ENCODE measurements around the gene RCOR3. TPM values are rescaled to one million over a fixed set of nuclear protein-coding genes. Genes with fewer than 3 reads are reported as not detected.
A peak's percentile ranks its signal among the peaks of the same experiment; 100 is the strongest.

RCOR3 gene
- total and polyA plus RNA-seq, 10 of the 15 experiments (the other 5 are each of a cell fraction or from before 2014, with no cell fraction given) = 8.0 to 55.0 (median 25.1) TPM

DNA sequence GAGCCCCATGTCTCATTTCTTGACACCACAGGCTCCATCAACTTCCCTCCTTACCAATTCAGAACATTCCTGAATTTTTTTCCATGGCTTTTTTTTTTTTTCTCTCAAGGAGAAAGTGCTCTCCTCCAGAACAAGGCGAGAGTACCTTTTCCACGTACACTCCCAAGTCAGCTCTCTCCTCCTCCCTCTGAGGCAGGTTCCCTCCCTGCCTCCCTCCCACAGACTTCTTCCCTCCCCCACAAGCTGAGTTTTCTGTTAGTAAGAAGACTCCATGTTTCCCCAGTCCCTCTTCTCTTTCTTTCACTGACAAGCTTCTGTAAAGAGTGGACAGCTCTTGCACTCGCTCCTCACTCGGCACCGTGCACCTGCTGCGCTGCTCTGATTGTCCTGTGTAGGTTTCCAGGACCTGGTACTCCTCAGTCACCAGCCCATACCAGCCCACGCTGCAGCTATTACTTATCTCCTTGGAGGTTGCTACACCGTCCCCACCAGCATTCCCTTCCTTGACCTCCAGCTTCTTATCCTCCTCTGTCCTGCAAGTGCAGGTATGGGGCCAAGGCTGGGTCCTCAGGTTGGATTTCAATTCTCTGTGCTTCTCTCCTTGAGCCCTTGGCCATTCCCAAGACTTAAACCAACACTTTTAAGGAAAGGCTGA, 71.2 kb downstream of the RCOR3 start:
- no peak for TF ChIP-seq SPI1 (IDR thresholded peaks at IDR 0.05; ENCODE audit: borderline replicate concordance, insufficient read depth, low read depth, low read length)
- TF ChIP-seq E2F8 (IDR thresholded peaks at IDR 0.05; ENCODE audit: low read depth, partially characterized antibody) = no peak
- no peak for TF ChIP-seq KDM1A (IDR thresholded peaks at IDR 0.05; ENCODE audit: borderline replicate concordance)
- no peak for TF ChIP-seq ASH2L (IDR thresholded peaks at IDR 0.05; ENCODE audit: borderline replicate concordance, low read depth)
- no peak for TF ChIP-seq YBX1 (IDR thresholded peaks at IDR 0.05)
- no peak for TF ChIP-seq MEF2A (IDR thresholded peaks at IDR 0.05; ENCODE audit: insufficient read depth, low read depth, low read length)
- TF ChIP-seq BHLHE40 (IDR thresholded peaks at IDR 0.05; ENCODE audit: borderline replicate concordance in 1 of 2, low read depth in 2 of 2, low read length in 1 of 2) = no peak
- TF ChIP-seq NR2C2 (IDR thresholded peaks at IDR 0.05; ENCODE audit: borderline replicate concordance, control insufficient read depth, insufficient read length, low read depth) = no peak
- TF ChIP-seq ETV6 (conservative IDR thresholded peaks at IDR 0.05 in 1 of 2, IDR thresholded peaks at IDR 0.05 in 1 of 2; ENCODE audit: borderline replicate concordance in 1 of 2, low read depth in 1 of 2) = no peak
- no peak for TF ChIP-seq ZZZ3 (IDR thresholded peaks at IDR 0.05; ENCODE audit: control insufficient read depth, insufficient read length, low read depth)
- TF ChIP-seq PML (IDR thresholded peaks at IDR 0.05; ENCODE audit: low read length) = no peak
- TF ChIP-seq EGR1 (IDR thresholded peaks at IDR 0.05; ENCODE audit: borderline replicate concordance in 1 of 2, low read depth in 2 of 2, low read length in 2 of 2) = no peak
- no peak for TF ChIP-seq SREBF2 (IDR thresholded peaks at IDR 0.05; ENCODE audit: low read length)
- ATAC-seq (no peak), FAIRE-seq (no peak), DNase-seq (ENCODE audit: low read depth, low spot score) (no peak)
- 0 out of 4 replicates have a peak, but pooled peaks cover 0 to 4% of the 10 kb centered on the region in 2 experiments for H3K36me3 ChIP-seq (ENCODE audit: control insufficient read depth in 2 of 2, insufficient read depth in 2 of 2, low read length in 1 of 2)
- in situ Hi-C loops (cut with MboI) = no loop called here
- no peaks in the 10 kb centered on the region for H4K20me1 ChIP-seq (ENCODE audit: control insufficient read depth, insufficient read depth)
- no TSS peak for BruUV-seq (replicated peaks)
- H2AFZ ChIP-seq (ENCODE audit: control insufficient read depth, low read depth, low read length) = no peak overlapping the region
- 96% methylated on average over 8 of the region's 8 CpGs for whole genome bisulfite sequencing (ENCODE audit: insufficient coverage, insufficient replicate concordance, low lambda C conversion rate, missing lambda C conversion rate)
- no peaks in the 10 kb centered on the region for H3K27me3 ChIP-seq (replicated peaks in 1 of 2; ENCODE audit: control insufficient read depth in 2 of 2, insufficient read depth in 2 of 2, low read length in 1 of 2)
- ChIA-PET POLR2A (interaction anchor here (0.7 to 2.2 kb wide), 3 partner anchors 48 to 56 kb away, joined by 3 to 7 read pairs (median 5); no protein-coding TSS in a partner anchor), RAD21 (ENCODE audit: unreplicated experiment) (interaction anchor here (1.1 to 3.7 kb wide), 2 partner anchors 9 to 17 kb away, joined by 4 to 13 read pairs; no protein-coding TSS in a partner anchor), CTCF (interaction anchor here (3.8 to 11.0 kb wide), 2 partner anchors 8 to 184 kb away, joined by 27 to 99 read pairs; no protein-coding TSS in a partner anchor), SMC1A (ENCODE audit: uncharacterized antibody, unreplicated experiment) (interaction anchor here (0.8 to 3.6 kb wide), 4 partner anchors 9 to 185 kb away, joined by 3 to 17 read pairs (median 5); no protein-coding TSS in a partner anchor)
- no peak overlapping the region; the same call in 1 of the 2 replicates for H3K27ac ChIP-seq (ENCODE audit: control insufficient read depth, insufficient read depth)
- peaks cover 91% of the 10 kb centered on the region for H3K79me2 ChIP-seq (ENCODE audit: control insufficient read depth, insufficient read depth, low read length)
- peaks cover 56% of the 10 kb centered on the region for H3K4me1 ChIP-seq (ENCODE audit: control insufficient read depth, insufficient read depth, low read length)
- no peaks in the 10 kb centered on the region for H3K9me3 ChIP-seq (replicated peaks; ENCODE audit: control insufficient read depth, insufficient read depth, low read length)
- H3K9ac ChIP-seq (ENCODE audit: control insufficient read depth, insufficient read depth, low read length) = 0 out of 2 replicates have a peak overlapping the region, but pooled peaks have one; percentile 83
- peak overlapping the region; percentile 65; the same call in 1 of the 2 replicates for H3K4me3 ChIP-seq
- H3K4me2 ChIP-seq (ENCODE audit: control insufficient read depth, insufficient read depth) = peak overlapping the region; percentile 99
- intact Hi-C loops (cut with micrococcal nuclease; ENCODE audit: unreplicated experiment) = no loop called here

Measured in GM12878 (cell line).